AG04450 (cell line): Measurements from ENCODE around the gene FOLR2. TPM values are rescaled to one million over a fixed set of nuclear protein-coding genes. Genes with fewer than 3 reads are reported as not detected.

ENCODE experiments used
- CTCF ChIA-PET: fragments of 300-600, 350-600 bp; formaldehyde crosslinking; extraction: SDS; loops from one replicate; lab custom pipeline; 2022; ENCODE audit warnings: antibody characterized with exemption, inconsistent platforms; lab: Charles Lee
- POLR2A ChIA-PET: fragments of 350-600 bp; formaldehyde crosslinking; extraction: SDS; loops from one replicate; lab custom pipeline; 2021; ENCODE audit warnings: antibody characterized with exemption, inconsistent platforms; lab: Yijun Ruan, JAX
- DNase-seq: peaks from one replicate; pipeline ENCODE4 v3.0.0-alpha.2; 2011; ENCODE audit warnings: low read depth, low spot score
- H3K27ac ChIP-seq: one replicate; pipeline ENCODE4 v1.5.1; 2012; ENCODE audit warnings: low read depth, low read length, control low read depth
- H3K27me3 ChIP-seq: one replicate; pipeline ENCODE4 v1.6.0; 2012; ENCODE audit warnings: low read length; ENCODE audit not compliant: control insufficient read depth, insufficient read depth
- H3K4me3 ChIP-seq: 2 replicates; pipeline ENCODE4 v1.5.1; 2011; ENCODE audit warnings: mild to moderate bottlenecking, low read depth, low read length, control low read depth
- H3K9me3 ChIP-seq: 2 replicates; pipeline ENCODE4 v1.5.1; 2012; ENCODE audit warnings: low read length; ENCODE audit not compliant: control insufficient read depth, insufficient read depth
- polyA plus RNA-seq: library from polyadenylated mRNA; depleted of rRNA; stranded (reverse); fragments of >200 nt; gene quantifications from 2 replicates; pipeline ENCODE4 v1.2.3, GENCODE V29; 2011; rRNA removed
- TF ChIP-seq, protein P1 (sequence below): IDR thresholded peaks from 2 replicates; pipeline ENCODE4 v1.5.1; 2011; ENCODE audit warnings: low read depth, low read length, control low read depth, inconsistent platforms

FOLR2 gene
- polyA plus RNA-seq, 1 experiment = not detected

GRCh38 chr11:72267956-72268617 lies 51.5 kb downstream of the FOLR2 start:
- Histone ChIP-seq H3K27ac (no peak overlapping the region), H3K9me3 (no peaks in the 10 kb centered on the region), H3K4me3 (no peak overlapping the region), H3K27me3 (no peaks in the 10 kb centered on the region)
- CTCF ChIA-PET = interaction anchor here (1.4 kb wide), 1 partner anchor 163 kb away, joined by 3 read pairs; no protein-coding TSS in a partner anchor
- no peak for DNase-seq
- POLR2A ChIA-PET = no interaction called here
- TF ChIP-seq, protein P1, sequence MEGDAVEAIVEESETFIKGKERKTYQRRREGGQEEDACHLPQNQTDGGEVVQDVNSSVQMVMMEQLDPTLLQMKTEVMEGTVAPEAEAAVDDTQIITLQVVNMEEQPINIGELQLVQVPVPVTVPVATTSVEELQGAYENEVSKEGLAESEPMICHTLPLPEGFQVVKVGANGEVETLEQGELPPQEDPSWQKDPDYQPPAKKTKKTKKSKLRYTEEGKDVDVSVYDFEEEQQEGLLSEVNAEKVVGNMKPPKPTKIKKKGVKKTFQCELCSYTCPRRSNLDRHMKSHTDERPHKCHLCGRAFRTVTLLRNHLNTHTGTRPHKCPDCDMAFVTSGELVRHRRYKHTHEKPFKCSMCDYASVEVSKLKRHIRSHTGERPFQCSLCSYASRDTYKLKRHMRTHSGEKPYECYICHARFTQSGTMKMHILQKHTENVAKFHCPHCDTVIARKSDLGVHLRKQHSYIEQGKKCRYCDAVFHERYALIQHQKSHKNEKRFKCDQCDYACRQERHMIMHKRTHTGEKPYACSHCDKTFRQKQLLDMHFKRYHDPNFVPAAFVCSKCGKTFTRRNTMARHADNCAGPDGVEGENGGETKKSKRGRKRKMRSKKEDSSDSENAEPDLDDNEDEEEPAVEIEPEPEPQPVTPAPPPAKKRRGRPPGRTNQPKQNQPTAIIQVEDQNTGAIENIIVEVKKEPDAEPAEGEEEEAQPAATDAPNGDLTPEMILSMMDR = no peak

Other genes starting within 250 kb of the FOLR2 start
- 2.2 and 2.5 TPM in 2 replicates for gene IL18BP, start 217.9 kb upstream of the FOLR2 start, polyA plus RNA-seq
- gene NUMA1, start 136.3 kb upstream of the FOLR2 start, polyA plus RNA-seq = 79.5 and 90.7 TPM in 2 replicates
- 7.8 and 8.6 TPM in 2 replicates for gene LRRC51, start 135.9 kb upstream of the FOLR2 start, polyA plus RNA-seq
- gene LAMTOR1, start 113.5 kb upstream of the FOLR2 start, polyA plus RNA-seq = 89.1 and 120 TPM in 2 replicates
- gene TOMT, start 110.9 kb upstream of the FOLR2 start, polyA plus RNA-seq = not detected in 2 replicates
- 45.7 and 54.5 TPM in 2 replicates for gene ANAPC15, start 104.1 kb upstream of the FOLR2 start, polyA plus RNA-seq
- gene FOLR3, start 81.1 kb upstream of the FOLR2 start, polyA plus RNA-seq = 0.24 and 0.25 TPM in 2 replicates
- 0.19 and 0.21 TPM in 2 replicates for gene FOLR1, start 24.7 kb upstream of the FOLR2 start, polyA plus RNA-seq
- gene INPPL1, start 8.0 kb downstream of the FOLR2 start, polyA plus RNA-seq = 79.8 and 85.3 TPM in 2 replicates
- not detected in 2 replicates for gene PHOX2A, start 27.4 kb downstream of the FOLR2 start, polyA plus RNA-seq
- 18.9 and 19.2 TPM in 2 replicates for gene CLPB, start 217.7 kb downstream of the FOLR2 start, polyA plus RNA-seq